ENCODE measurements around the gene MAGI2.

DNA sequence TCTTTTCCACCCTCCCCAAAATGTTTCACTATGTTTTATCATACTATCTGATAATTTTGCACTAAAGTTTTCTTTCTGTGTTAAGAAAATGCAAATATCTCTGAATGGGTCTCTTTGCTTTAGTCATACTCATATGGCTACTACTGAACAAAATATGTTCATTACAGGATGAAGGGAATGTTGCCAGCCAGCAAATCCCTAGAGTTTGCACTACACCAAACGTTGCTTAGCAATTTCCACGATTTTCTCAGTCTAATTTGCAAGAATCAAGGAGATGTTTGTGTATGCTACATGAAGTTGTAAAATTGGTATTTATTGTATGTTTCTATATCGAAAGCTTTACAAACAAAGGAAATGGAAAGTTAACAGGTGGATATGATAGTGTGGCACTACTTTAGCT is 10.6 kb upstream of the MAGI2 start:
- no peak for TF ChIP-seq CTCF (IDR thresholded peaks at IDR 0.05)
- TF ChIP-seq POLR2A (IDR thresholded peaks at IDR 0.05), result no peak
- no peak for TF ChIP-seq POLR2AphosphoS5 (IDR thresholded peaks at IDR 0.05)
